Measurements from ENCODE around the gene CD200R1L.

The CD200R1L gene

DNA sequence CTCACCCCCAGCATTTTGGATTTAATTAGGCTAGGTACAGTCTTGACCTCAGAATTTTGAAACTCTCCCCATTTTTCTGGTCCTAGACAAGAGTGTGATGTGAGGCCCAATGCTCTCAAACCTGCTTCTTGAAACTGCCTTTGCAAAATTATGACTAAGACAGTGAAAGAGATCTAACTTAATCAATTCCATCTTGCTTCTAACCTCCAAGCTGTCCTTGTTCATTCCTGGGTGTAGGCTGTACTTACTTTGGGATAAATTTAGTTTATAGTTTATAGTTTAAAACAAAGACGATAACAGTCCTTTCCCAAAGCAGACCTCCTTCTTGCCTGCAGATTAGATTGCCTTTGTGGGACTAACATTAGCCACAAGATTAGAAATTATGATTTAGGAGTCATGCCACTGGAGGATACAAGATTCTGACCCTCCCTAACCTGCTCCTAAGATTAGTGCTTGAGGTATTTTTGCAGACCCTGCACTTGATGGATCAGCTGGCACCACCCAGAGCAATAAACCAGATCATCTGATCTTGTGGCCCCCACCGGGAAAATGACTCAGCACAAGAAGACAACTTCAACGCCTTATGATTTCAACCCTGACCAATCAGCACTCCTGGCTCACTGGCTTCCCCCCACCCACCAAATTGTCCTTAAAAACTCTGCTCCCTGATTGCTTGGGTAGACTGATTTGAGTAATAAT, 59.6 kb downstream of the CD200R1L start:
- DNase-seq (ENCODE audit: low read depth) = no peak

DNA sequence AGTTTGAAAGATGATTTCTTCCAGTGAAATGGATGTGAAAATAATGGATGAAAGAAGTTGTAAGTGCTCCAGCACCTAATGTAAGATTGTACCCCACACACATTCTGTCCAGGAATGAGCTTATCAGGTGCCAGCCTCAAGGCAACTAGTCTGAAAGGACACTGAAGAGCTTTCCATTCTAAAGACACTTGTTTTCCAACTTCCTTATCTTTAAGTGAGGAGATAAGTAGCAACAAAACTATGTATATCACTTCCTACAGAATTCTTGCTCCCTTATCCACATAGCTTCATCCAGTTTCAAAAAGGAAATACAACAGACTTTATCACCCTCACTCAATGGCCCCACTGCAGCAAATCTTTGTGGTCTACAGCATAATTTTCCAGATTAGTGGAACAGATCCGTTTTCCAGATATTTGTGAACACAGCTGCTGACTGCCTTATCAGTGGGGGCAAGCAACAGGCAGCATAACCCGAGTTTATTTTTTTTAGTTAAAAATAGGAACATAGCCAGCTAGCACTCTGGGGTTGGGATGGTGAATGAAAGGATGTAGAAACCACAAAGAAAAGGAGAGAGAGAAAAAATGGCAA, 60.6 kb downstream of the CD200R1L start:
- no peak for DNase-seq (ENCODE audit: low read depth)

DNA sequence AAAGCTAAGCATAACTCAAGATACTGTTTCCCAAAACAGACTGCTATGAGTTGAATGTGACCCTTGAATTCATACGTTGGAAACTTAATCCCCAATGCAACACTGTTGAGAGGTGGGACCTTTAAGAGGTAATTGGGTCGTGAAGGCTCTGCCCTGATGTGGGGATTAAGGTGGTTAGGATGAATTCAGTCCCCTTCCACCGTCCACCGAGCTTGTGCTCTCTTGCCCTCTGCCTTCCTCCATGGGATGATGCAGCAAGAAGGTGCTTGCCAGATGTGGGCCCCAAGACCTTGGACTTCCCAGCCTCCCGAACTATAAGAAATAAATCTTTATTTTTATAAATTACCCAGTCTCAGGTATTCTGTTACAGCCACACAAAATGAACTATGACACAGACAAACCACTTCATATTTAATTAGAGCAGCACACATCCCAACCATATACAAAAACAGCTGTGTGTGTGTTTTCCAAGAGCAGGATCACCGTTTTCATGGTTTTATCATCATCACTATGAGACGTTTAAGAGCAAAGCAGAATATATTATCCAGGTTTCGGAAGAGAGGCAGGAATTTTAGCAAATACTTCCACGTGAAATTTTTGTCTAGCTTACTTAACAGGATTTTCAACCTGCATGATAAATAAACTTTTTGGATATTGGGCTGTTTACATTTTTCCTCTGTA, 61.2 kb downstream of the CD200R1L start:
- DNase-seq (ENCODE audit: low read depth) = no peak

DNA sequence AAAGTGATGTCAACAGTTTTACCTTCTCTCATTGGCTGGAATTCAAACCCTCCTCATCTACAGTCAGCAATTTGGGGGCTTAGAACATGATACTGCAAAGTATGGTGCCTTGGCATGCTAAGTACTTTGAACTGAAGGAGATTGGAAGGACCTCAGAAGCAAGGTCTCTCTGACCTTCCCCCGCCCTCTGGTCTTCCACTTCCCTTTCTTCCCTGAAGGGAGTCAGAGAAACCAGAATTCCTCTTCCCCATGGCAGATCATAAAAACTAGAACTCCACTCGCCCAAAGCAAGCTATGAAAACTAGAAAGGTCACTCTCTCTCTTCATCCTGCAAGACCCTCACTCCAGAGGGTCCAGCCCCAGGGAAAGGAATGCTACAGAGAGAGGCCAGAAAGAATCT, 64.2 kb downstream of the CD200R1L start:
- no peak for DNase-seq (ENCODE audit: low read depth)

DNA sequence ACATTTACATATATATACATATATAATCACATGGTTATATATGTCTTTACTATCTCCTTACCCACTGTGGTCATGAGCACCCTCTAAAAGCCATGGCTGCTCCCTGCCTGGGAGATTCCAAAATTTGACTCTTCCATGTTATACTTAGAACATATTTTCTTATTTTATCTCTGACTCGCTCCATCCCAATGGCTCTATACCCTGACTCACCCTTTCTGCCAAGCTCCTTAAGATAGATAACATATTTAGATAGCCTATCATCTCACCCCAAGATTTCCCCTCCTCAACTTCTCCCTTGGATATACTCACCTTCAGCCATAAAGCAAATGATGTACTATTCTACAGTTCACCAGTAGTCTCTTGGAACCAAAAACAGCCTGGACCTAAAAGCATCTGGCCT, 65.1 kb downstream of the CD200R1L start:
- peak; percentile 47 for DNase-seq (ENCODE audit: low read depth)

DNA sequence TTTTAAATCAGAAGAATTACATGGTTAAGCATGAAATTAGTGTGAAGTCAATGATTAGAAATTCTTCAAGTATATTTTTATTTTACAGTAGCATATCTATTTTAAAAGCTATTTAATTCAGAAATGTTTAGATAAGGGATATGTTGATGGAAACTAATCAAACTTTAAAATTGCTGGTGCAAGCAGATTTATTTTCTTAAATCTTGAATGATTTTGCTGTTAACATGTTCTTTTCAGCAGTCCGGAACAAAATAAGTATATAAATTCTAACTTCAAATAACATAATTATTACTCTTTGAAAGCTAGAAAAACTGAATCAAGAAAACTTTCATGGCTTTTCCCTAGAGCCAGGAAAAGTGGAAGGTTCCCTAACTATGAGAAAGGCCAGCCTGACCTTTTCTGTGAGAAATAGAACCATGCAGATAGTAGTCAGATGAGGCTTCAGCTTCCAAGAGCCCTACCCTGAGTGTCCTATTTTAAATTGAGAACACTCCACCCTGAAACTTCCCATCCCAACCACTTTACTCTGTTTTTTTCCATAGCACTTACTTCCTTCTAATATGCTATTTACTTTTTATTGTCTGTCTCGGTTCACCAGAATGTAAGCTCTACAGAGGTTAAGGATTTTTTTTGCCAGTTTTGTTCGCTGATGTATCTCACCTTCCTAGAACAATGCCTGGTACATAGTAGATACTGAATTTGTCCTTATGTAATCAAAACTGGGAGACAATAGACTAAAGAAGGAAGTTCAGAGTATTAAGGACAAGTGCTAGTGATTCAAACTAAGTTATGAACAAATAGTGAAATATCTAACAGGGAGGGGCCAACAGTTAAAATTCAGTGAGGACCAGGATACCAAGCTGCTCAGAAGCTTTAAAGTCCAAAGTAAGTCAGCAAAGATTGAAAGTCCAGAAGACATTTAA, 66.8 kb downstream of the CD200R1L start:
- DNase-seq (ENCODE audit: low read depth) = no peak

DNA sequence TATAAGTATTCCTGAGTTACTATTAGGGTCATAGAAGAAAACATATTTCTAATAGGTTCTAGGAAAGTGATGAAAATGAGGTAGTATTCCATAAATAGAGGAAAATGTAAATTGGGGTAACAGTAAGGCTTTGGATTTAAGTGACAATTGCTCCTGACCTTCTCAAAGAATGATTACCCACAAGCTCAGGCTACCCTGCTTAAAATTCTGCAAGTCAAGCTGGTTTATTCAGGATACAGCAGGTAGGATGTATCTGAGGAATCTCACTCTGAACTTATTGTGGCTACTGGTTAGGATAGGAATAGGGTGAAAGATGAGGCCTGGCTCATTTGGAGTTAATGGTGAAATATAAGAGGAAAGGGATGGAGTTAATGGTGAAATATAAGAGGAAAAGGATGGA, 67.7 kb downstream of the CD200R1L start:
- DNase-seq (ENCODE audit: low read depth) = no peak

DNA sequence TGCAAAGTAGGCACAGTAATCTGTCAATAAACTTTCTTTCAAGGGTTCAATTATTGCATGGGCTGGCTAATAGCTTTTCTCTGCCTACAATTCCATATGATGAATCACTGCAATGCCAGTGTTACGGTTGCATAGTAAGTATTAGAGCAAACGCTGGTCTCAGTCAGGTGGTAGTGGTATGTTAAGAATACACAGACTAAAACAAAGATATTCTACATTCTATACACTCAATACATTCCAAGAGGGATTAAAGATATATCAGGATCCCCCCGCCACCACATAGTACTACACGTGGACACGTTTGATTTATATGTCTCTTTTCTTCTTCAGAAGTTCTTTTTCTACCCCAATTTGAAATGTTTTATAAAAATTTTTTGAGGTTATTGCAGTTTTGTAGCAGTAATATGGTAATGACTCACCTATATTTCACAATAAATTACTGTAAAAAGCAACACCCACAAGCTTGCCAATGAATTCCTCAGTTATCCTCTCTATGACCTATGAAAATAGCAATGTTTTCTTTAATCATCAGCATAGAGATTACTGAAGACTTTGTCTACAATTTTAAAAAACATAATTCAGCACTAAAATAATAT, 68.2 kb downstream of the CD200R1L start:
- peak; percentile 89 for DNase-seq (ENCODE audit: low read depth)

DNA sequence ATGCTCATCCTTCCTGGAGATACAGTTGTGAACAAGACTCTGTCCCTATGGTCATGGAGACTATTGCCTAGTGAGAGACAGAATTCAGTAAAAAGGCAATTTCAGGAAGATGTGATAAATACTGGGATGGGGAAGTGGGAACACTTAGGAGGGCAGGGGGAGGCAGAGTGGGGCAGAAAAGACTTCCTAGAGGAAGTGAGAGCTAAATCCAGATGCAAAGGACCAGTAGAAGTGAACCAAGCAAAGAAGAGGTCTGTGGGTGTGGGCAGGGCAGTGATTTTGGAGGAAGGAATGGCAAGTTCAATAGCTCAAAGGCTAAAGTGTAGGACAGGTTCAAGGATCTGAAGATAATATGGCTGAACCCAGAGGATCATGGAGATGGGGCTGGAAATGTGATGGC, 68.9 kb downstream of the CD200R1L start:
- no peak for DNase-seq (ENCODE audit: low read depth)

DNA sequence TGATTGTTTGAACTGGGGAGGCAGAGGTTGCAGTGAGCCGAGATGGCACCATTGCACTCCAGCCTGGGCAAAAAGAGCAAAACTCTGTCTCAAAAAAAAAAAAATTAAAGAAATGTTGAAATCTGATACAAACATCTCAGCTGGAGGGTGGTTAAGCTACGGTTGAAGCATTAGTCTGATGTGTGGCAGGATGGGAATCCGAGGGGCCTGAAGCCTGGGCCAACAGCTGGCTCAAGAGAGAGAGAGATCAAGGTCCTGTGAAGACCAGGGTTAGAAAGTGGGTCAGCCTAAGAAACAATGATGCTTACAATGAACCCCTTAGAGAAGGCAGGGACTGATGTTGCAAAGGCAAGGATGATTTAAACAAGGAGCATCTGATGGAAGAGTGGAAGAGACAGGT, 69.8 kb downstream of the CD200R1L start:
- DNase-seq (ENCODE audit: low read depth) = no peak

DNA sequence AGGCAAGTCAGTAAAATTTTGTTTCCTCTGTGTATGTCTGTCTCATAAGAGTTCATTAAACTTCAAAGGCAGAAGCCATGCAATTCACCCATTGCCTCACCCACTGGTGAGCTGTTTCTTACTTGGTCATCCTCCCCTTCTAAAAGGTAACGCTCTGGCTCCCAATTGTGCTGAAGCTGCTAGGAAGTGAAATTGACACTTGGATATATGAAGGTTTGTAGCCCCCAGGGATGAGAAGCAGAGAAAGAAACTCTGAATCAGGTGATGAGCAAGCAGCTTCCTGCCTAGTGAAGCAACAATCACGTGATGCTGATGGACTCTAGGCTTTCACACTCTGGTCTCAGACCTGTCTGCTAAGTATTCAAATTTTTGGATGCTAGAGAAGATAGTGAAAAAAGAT, 70.7 kb downstream of the CD200R1L start:
- DNase-seq (ENCODE audit: low read depth) = peak; percentile 83

DNA sequence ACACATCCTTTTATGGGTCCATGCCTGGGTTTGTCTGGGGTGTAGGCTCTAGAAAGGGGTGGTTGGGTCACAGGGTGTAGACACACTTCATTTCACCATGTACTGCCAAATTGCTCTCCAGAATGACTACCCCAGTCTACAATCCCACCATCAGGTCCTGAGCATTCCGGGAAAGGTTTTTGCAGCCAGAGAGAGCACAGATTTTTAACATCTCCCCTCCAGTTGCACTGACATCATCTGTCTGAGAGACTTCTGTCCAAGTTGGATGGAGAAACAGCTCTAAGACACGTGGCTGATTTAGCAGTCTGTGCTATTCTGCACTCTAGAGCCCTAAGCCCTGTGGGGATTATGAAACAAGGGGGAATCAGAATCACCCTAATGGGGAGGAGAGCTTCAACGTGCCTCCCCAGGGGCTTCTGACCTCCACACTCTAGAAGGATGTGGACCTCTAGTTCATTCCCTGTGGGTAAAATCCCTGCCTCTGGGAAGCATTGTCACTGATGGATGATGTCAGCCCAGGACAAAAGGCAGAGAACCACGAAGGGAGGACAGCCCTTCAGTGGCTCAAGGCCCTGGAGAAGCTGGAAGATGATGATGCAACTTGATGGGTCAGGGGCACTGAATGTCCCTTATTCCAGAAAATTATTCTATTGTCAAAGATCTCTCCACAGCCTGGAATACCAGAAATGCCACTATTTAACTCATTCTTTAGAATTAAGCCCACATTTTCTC, 71.5 kb downstream of the CD200R1L start:
- DNase-seq (ENCODE audit: low read depth) = no peak

DNA sequence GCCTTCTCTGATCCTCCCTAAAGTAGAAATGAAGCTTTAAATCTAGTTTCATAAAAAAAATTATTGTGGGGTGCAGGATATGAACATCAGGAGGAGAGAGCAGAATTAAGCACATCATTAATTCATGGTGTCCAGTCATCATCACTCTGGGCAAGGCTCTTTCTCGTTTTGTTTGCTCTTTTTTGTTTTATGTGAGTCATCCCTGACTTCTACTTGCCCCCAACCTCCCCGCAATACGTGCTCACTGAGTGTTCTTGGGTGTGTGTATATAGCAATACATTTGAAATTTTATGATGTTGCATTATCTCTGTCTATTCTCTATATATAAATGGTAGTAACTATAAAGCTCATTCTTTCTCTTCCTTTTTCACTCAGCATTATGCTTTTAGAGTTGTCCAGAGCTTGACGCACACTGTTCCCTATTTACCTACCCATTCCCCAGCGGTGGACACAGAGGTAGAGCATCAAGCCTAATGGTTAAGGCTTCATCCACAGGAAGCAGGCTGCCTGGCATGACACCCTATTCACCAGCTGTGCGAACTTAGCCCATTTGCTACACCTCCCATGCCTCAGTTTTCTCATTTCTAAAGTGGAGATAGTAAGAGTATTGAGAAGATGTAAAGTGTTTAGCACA, 72.3 kb downstream of the CD200R1L start:
- peak; percentile 86 for DNase-seq (ENCODE audit: low read depth)

DNA sequence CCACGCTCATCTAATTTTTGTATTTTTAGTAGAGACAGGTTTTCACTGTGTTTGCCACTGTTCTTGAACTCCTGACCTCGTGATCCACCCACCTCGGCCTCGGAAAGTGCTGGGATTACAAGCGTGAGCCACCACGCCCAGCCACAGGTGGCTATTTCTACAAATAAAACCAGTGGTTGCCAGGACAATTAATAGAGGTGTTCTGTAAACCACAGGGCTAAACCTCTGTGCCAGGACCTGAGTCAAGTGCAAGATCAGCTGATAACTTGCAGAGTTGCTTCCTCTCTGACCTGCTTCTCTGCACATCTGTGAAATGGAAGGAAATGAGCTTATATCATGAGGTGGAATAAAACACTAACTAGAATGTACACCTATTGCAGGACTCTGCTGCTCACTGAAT, 72.8 kb downstream of the CD200R1L start:
- no peak for DNase-seq (ENCODE audit: low read depth)

DNA sequence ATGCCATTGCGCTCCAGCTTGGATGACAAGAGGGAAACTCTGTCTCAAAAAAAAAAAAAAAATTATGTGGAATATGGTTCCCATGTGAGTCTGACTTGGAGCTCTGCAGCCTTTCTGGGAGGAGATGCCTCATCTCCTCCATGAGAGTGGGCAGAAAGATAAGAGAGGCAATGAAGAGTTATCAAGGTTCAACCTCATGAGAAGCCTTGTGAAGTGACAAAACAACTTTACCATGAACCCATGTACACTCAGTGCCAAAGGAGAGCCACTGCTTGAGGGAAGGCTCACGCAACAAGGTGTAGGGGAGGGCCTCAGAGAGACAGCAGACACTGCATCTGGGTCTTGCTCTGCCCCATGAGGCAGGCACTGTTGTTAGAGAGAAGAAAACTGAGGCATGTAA, 75.7 kb downstream of the CD200R1L start:
- no peak for DNase-seq (ENCODE audit: low read depth)

DNA sequence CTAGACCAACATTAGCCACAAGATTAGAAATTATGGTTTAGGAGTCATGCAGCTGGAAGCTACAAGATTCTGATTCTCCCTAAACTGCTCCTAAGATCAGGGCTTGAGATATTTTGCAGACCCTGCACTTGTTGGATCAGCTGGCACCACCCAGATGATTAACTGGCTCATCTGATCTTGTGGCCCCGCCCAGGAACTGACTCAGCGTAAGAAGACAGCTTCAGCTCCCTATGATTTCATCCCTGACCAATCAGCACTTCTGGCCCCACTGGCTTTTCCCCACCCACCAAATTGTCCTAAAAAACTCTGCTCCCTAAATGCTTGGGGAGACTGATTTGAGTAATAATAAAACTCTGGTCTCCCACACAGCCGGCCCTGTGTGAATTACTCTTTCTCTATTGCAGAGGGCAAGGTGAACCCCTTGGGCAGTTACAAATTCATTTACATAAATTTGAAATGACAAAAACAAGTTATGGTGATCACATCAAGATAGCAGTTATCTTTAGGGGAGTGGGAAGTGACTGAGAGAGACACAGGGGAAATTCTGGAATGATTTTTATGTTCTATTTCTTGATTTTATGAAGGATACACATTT, 76.5 kb downstream of the CD200R1L start:
- DNase-seq (ENCODE audit: low read depth) = peak; percentile 87

DNA sequence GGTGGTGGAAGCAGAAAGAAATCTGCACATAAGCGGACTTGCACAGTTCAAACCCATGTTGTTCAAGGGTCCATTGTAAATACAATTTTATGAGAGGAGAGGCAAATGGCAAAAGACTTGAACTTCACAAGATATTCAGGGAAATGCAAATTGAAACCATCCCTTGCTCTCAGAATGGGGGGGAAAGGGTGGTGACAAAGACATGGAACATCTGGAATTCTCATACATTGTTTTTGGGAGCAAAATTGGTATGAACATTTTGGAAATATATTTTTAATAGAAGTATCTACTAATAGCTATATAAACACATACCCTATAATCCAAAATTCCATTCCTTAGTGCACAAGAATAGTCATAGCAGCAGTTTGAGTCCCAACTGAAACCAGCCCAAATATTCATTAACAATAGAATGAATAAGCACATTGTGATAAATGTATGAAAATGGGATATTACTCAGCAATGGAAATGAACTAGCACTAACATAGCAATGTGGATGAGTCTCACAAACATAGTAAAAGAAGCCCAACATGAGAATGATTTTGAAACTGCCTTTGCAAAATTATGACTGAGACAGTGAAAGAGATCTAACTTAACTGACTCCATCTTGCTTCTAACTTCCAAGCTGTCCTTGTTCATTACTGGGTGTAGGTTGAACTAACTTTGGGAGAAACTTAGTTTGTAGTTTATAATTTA, 77.2 kb downstream of the CD200R1L start:
- peak; percentile 78 for DNase-seq (ENCODE audit: low read depth)

DNA sequence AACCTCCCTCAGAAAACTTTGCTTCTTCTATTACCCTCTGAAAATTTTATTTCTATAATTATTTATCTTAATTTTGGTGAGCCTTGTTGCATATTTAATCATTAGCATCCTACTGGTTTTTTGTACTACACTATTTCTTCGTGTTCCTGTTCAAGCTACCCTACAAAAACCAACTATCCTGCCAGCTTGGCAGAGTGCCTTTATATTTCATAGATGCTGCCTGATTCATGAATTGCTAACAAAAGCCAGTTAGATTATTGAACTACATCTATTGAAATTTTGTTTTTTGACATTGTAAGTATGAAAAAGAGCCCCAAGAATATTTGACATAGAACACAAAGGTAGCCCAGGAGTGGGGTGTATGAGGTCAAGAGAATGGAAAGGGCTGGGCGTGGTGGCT, 78.9 kb downstream of the CD200R1L start:
- DNase-seq (ENCODE audit: low read depth) = no peak

DNA sequence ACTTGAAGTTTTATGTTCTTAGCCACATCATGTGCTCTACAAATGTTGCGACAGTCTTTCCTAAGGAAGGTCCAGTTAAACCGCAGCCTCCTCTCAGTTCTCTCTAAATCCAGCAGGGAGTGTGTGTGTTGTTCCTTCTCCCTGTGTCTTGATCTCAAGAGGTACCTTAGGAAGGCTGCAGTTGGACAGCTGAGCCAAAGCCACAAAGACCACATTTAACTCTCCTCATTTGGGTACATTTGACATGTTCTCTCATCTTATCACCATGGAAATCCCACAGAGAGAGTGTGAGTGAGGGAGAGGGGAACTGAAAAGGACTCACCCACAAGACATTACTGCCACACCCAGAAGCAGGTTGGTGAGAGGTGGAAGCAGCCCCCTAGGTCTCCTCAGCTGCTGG, 79.5 kb downstream of the CD200R1L start:
- no peak for DNase-seq (ENCODE audit: low read depth)

All from ELR (cell line).